Heart right ventricle (tissue), 16 donors: Measurements from ENCODE around the gene STPG1. TPM values are rescaled to one million over a fixed set of nuclear protein-coding genes. Genes with fewer than 3 reads are reported as not detected.

Experiments
- ATAC-seq, 8 donors: fragments of 200-7000 bp; cut with Tn5 transposase; one replicate each; pipeline ENCODE4 v1.9.1; 2020; ENCODE audit warnings: mild to moderate bottlenecking in 8 of 8, moderate library complexity in 8 of 8, moderate number of reproducible peaks in 1 of 8
- DNase-seq, 2 donors: peaks; one replicate each; pipeline ENCODE4 v3.0.0-alpha.2; 2020
- H3K27ac ChIP-seq, 10 donors: fragments of 200-600 bp; sonication (generic) in 2 of 10; one replicate each; pipeline versions ENCODE4 v1.5.0 to v1.8.0; 2020 to 2022; ENCODE audit warnings: mild to moderate bottlenecking in 3 of 10
- H3K27me3 ChIP-seq, 7 donors: fragments of 200-600 bp; one replicate each; pipeline ENCODE4 v1.8.0; 2021 to 2022; ENCODE audit warnings: mild to moderate bottlenecking in 2 of 7
- H3K36me3 ChIP-seq, 9 donors: fragments of 200-600 bp; sonication (generic) in 1 of 9; one replicate each; pipeline versions ENCODE4 v1.5.0 to v1.8.0; 2020 to 2022; ENCODE audit warnings: mild to moderate bottlenecking in 2 of 9
- H3K4me1 ChIP-seq, 9 donors: fragments of 200-600 bp; sonication (generic) in 1 of 9; one replicate each; pipeline versions ENCODE4 v1.5.0 to v1.8.0; 2020 to 2022; ENCODE audit warnings: mild to moderate bottlenecking in 4 of 9
- H3K4me3 ChIP-seq, 10 donors: fragments of 200-600 bp; sonication (generic) in 2 of 10; one replicate each; pipeline versions ENCODE4 v1.5.0 to v1.8.0; 2020 to 2022; ENCODE audit warnings: mild to moderate bottlenecking in 7 of 10, moderate library complexity in 2 of 10
- H3K9me3 ChIP-seq, 11 donors: fragments of 200-600 bp in 10 of 11; sonication (generic) in 2 of 11; one replicate each; pipeline versions ENCODE4 v1.5.0 to v1.8.0; 2013 to 2022; ENCODE audit warnings: mild to moderate bottlenecking in 2 of 11, control low read depth in 1 of 11, moderate library complexity in 1 of 11
- CTCF ChIP-seq, 9 donors: fragments of 200-600 bp; sonication (generic) in 2 of 9; IDR thresholded peaks; one replicate each; pipeline versions ENCODE4 v1.5.0 to v1.8.0; 2021 to 2022; ENCODE audit warnings: antibody characterized with exemption in 9 of 9, mild to moderate bottlenecking in 5 of 9, moderate library complexity in 1 of 9
- WGBS, 2 donors: extraction: QIAGEN DNeasy Blood & Tissue Kit; methylation state at CpG; one replicate each; pipeline ENCODE4 v1.1.7; 2013; ENCODE audit warnings: inconsistent platforms in 1 of 2; 5-methylcytosine and 5-hydroxymethylcytosine counted together
- intact Hi-C, 10 donors: fragments of 100-400 bp; cut with DNase I; formaldehyde crosslinking; loops; one replicate each; pipeline versions ENCODE4 v1.11.1 to v1.14.2; 2022
- polyA plus RNA-seq, 2 donors: library from polyadenylated mRNA; stranded (reverse); fragments of 200-250 nt; gene quantifications; one replicate each; pipeline ENCODE4 v1.2.3, GENCODE V29; 2013
- total RNA-seq, 10 donors: library from RNA; stranded (reverse); fragmentation: NEBNext Ultra II Directional in 3 of 10; extraction: Animal tissue kit (Norgen Biotek cat#: 25700) in 3 of 10; gene quantifications; one replicate each; pipeline versions ENCODE4 v1.2.1 to v1.2.4, GENCODE V29; 2021 to 2023
- donor health status: Arrhythmogenic right ventricular cardiomyopathy.
- donor health status: ischemic (EF 13 %, LVEDD 7.1; RV severe dilation, severe dysfunction).
- donor health status: healthy with polysubstance abuse.
- donor health status: DM: no; HTN: yes; CAD: no.
- donor health status: DM: no; HTN: no; CAD: no.
- donor health status: ischemic (EF 25% LVEDD 6.9; RV normal size, moderate dysfunction).
- donor health status: ischemic (EF 25% LVEDD 5.7; RV mildly dilated, moderate dysfunction).
- donor health status: healthy.
- donor health status: DM: yes; HTN: yes; CAD: no.
- donor health status: Ischemic cardiomyopathy.
- donor health status: ischemic (EF 35%, LVEDD 5.7; RV mildly dilated, moderate dysfunction).
- donor health status: nonischemic (EF 11% LVEDD 7.7; RV severe dilation, severe dysfunction).
- donor health status: DM: yes; HTN: yes; CAD: no.
- donor health status: PGD.
- donor health status: ischemic (EF 29% LVEDD 5.4; RV normal size, mild dysfunction).
- donor health status: nonischemic (EF 23%, LVEDD 6.1; RV moderate dilation, normal function).

STPG1 gene
- total and polyA plus RNA-seq, 12 donors, result 2.7 to 6.6 (median 4.5) TPM

GRCh38 chr1:24364975-24365678 lies 48.5 kb downstream of the STPG1 start:
- no peak for TF ChIP-seq CTCF (IDR thresholded peaks at IDR 0.05)
- ATAC-seq (peak in 2 of 8 donors; percentile 28 to 58), DNase-seq (no peak)
- H3K27ac ChIP-seq, result no peak overlapping the region
- peaks cover 0 to 5% (median 0%) of the 10 kb centered on the region in 9 donors for H3K36me3 ChIP-seq
- intact Hi-C loops, result no loop called here
- H3K9me3 ChIP-seq, result no peaks in the 10 kb centered on the region
- H3K4me3 ChIP-seq, result no peak overlapping the region
- H3K4me1 ChIP-seq, result peaks cover 0 to 23% (median 0%) of the 10 kb centered on the region in 9 donors
- no peaks in the 10 kb centered on the region for H3K27me3 ChIP-seq
- WGBS, 2 donors, result 85 to 88% methylated on average over 11 of the region's 11 CpGs

- H3K4me3 ChIP-seq, result no peak overlapping the region
- WGBS, 2 donors, result 58 to 71% methylated on average over 2 of the region's 2 CpGs
- H3K27ac ChIP-seq, result no peak overlapping the region
- DNase-seq (no peak), ATAC-seq (no peak)
- no peak for TF ChIP-seq CTCF (IDR thresholded peaks at IDR 0.05)
- H3K36me3 ChIP-seq, result peaks cover 0 to 8% (median 0%) of the 10 kb centered on the region in 9 donors
- H3K4me1 ChIP-seq, result peaks cover 0 to 23% (median 0%) of the 10 kb centered on the region in 9 donors
- intact Hi-C loops, result no loop called here
- no peaks in the 10 kb centered on the region for H3K27me3 ChIP-seq
- no peaks in the 10 kb centered on the region for H3K9me3 ChIP-seq
Observed at GRCh38 chr1:24364605-24364974, 49.0 kb downstream of the STPG1 start.

- Histone ChIP-seq H3K4me1 (peaks cover 0 to 23% (median 0%) of the 10 kb centered on the region in 9 donors), H3K36me3 (peaks cover 0 to 14% (median 0%) of the 10 kb centered on the region in 9 donors), H3K27ac (no peak overlapping the region), H3K9me3 (no peaks in the 10 kb centered on the region), H3K27me3 (no peaks in the 10 kb centered on the region), H3K4me3 (no peak overlapping the region)
- WGBS, 2 donors, result 83 to 84% methylated on average over 7 of the region's 7 CpGs
- no peak for TF ChIP-seq CTCF (IDR thresholded peaks at IDR 0.05)
- intact Hi-C loops, result no loop called here
- ATAC-seq, result peak in 1 of 8 donors; percentile 26
- DNase-seq, result no peak
Observed at GRCh38 chr1:24363994-24364393, 49.6 kb downstream of the STPG1 start.

GRCh38 chr1:24362982-24363614 lies 50.5 kb downstream of the STPG1 start:
- 61 to 62% methylated on average over 4 of the region's 4 CpGs for WGBS, 2 donors
- peaks cover 0 to 21% (median 0%) of the 10 kb centered on the region in 9 donors for H3K36me3 ChIP-seq
- no peaks in the 10 kb centered on the region for H3K27me3 ChIP-seq
- no peak overlapping the region for H3K27ac ChIP-seq
- ATAC-seq (peak in 6 of 8 donors; percentile 31 to 81 (median 54)), DNase-seq (no peak)
- H3K4me3 ChIP-seq, result no peak overlapping the region
- TF ChIP-seq CTCF (IDR thresholded peaks at IDR 0.05), result no peak
- intact Hi-C loops, result no loop called here
- H3K9me3 ChIP-seq, result no peaks in the 10 kb centered on the region
- peaks cover 0 to 23% (median 0%) of the 10 kb centered on the region in 9 donors for H3K4me1 ChIP-seq
